HEK293 (cell line): ENCODE results near the gene GNB1L.

ENCODE experiments used
- CTCF ChIA-PET: fragments of 350-600 bp; formaldehyde crosslinking; extraction: SDS; loops from one replicate; lab custom pipeline; 2021; ENCODE audit warnings: antibody characterized with exemption; lab: Yijun Ruan, JAX
- POLR2A ChIA-PET: fragments of 300-600 bp; formaldehyde crosslinking; extraction: SDS; loops from one replicate; lab custom pipeline; 2020; ENCODE audit warnings: antibody characterized with exemption, inconsistent platforms; lab: Yijun Ruan, JAX
- H3K27ac ChIP-seq: fragments of 200-500 bp; sonication (Bioruptor generic); 2 replicates; pipeline ENCODE4 v1.5.1; 2014; ENCODE audit warnings: low read depth, low read length, control low read depth, inconsistent platforms; ENCODE audit errors: extremely low read depth
- H3K36me3 ChIP-seq, 2 experiments: fragments of 200-500 bp in 1 of 2; sonication (Bioruptor generic) in 1 of 2; 1 replicate in 1 of 2; 2 replicates in 1 of 2; pipeline ENCODE4 v1.5.1; 2014 to 2017; ENCODE audit warnings: inconsistent platforms in 2 of 2, low read length in 2 of 2; ENCODE audit not compliant: control insufficient read depth in 2 of 2, insufficient read depth in 1 of 2
- H3K4me1 ChIP-seq: fragments of 200-500 bp; sonication (Bioruptor generic); 2 replicates; pipeline ENCODE4 v1.5.1; 2014; ENCODE audit warnings: mild to moderate bottlenecking, low read length, inconsistent platforms; ENCODE audit not compliant: control insufficient read depth, insufficient read depth
- H3K4me3 ChIP-seq: 2 replicates; pipeline ENCODE4 v1.5.1; 2011; ENCODE audit warnings: low read depth, mild to moderate bottlenecking, control low read depth, low read length, moderate library complexity
- H3K9me3 ChIP-seq: fragments of 200-500 bp; sonication (Bioruptor generic); 2 replicates; pipeline ENCODE4 v1.5.1; 2014; ENCODE audit warnings: low read depth, low read length, inconsistent platforms; ENCODE audit not compliant: control insufficient read depth, insufficient read depth
- BCL11A ChIP-seq: fragments of 450-650 bp; formaldehyde crosslinking; IDR thresholded peaks from 2 replicates; pipeline ENCODE4 v1.5.1; 2016; ENCODE audit warnings: low read depth, missing biosample characterization, missing genetic modification characterization
- HOXC10 ChIP-seq: sonication (generic); formaldehyde crosslinking; IDR thresholded peaks from 2 replicates; pipeline ENCODE4 v1.8.1; 2023; ENCODE audit warnings: mild to moderate bottlenecking, missing genetic modification reagents
- KLF9 ChIP-seq: fragments of 450-650 bp; formaldehyde crosslinking; IDR thresholded peaks from 2 replicates; pipeline ENCODE4 v1.5.1; 2016; ENCODE audit warnings: missing biosample characterization, missing genetic modification characterization, low read depth
- SALL2 ChIP-seq: fragments of 450-650 bp; formaldehyde crosslinking; IDR thresholded peaks from 2 replicates; pipeline ENCODE4 v1.5.0; 2017; ENCODE audit warnings: missing biosample characterization, mild to moderate bottlenecking, missing genetic modification characterization, borderline replicate concordance
- TCF7L2 ChIP-seq: IDR thresholded peaks from 2 replicates; pipeline ENCODE4 v1.6.1; 2011; ENCODE audit warnings: low read depth, mild to moderate bottlenecking, inconsistent platforms, low read length, moderate library complexity, borderline replicate concordance
- ZBTB7A ChIP-seq: fragments of 450-650 bp; formaldehyde crosslinking; IDR thresholded peaks from 2 replicates; pipeline ENCODE4 v1.5.1; 2016; ENCODE audit warnings: low read depth, missing biosample characterization, missing genetic modification characterization
- ZNF10 ChIP-seq: fragments of 450-650 bp; formaldehyde crosslinking; IDR thresholded peaks from 2 replicates; pipeline ENCODE4 v1.5.1; 2017; ENCODE audit warnings: missing biosample characterization, missing genetic modification characterization
- ZNF140 ChIP-seq: fragments of 450-650 bp; formaldehyde crosslinking; IDR thresholded peaks from 2 replicates; pipeline ENCODE4 v1.5.1; 2016; ENCODE audit warnings: missing biosample characterization, missing genetic modification characterization
- ZNF266 ChIP-seq: fragments of 450-650 bp; formaldehyde crosslinking; IDR thresholded peaks from 2 replicates; pipeline ENCODE4 v1.5.1; 2016; ENCODE audit warnings: missing biosample characterization, missing genetic modification characterization, low read depth
- ZNF302 ChIP-seq: fragments of 450-650 bp; formaldehyde crosslinking; IDR thresholded peaks from 2 replicates; pipeline ENCODE4 v1.5.1; 2016; ENCODE audit warnings: missing biosample characterization, missing genetic modification characterization, low read depth
- ZNF335 ChIP-seq: fragments of 450-650 bp; formaldehyde crosslinking; conservative IDR thresholded peaks from 2 replicates; pipeline ENCODE4 v1.5.1; 2016; ENCODE audit warnings: missing biosample characterization, missing genetic modification characterization
- ZNF350 ChIP-seq: fragments of 450-650 bp; formaldehyde crosslinking; IDR thresholded peaks from 2 replicates; pipeline ENCODE4 v1.5.0; 2017; ENCODE audit warnings: missing biosample characterization, mild to moderate bottlenecking, missing genetic modification characterization
- ZNF366 ChIP-seq: fragments of 450-650 bp; formaldehyde crosslinking; conservative IDR thresholded peaks from 2 replicates; pipeline ENCODE4 v1.5.1; 2016; ENCODE audit warnings: missing biosample characterization, missing genetic modification characterization
- ZNF416 ChIP-seq: fragments of 450-650 bp; formaldehyde crosslinking; IDR thresholded peaks from 2 replicates; pipeline ENCODE4 v1.5.1; 2016; ENCODE audit warnings: missing biosample characterization, missing genetic modification characterization
- ZNF423 ChIP-seq: fragments of 450-650 bp; formaldehyde crosslinking; IDR thresholded peaks from 2 replicates; pipeline ENCODE4 v1.5.1; 2016; ENCODE audit warnings: missing biosample characterization, missing genetic modification characterization
- ZNF561 ChIP-seq: fragments of 450-650 bp; IDR thresholded peaks from 2 replicates; pipeline ENCODE4 v1.5.1; 2018; ENCODE audit warnings: missing biosample characterization, missing genetic modification characterization, borderline replicate concordance
- ZNF776 ChIP-seq: fragments of 450-650 bp; formaldehyde crosslinking; IDR thresholded peaks from 2 replicates; pipeline ENCODE4 v1.5.0; 2017; ENCODE audit warnings: missing biosample characterization, missing genetic modification characterization, borderline replicate concordance
- ZNF777 ChIP-seq: fragments of 450-650 bp; formaldehyde crosslinking; IDR thresholded peaks from 2 replicates; pipeline ENCODE4 v1.5.1; 2017; ENCODE audit warnings: missing biosample characterization, missing genetic modification characterization, borderline replicate concordance
- TF ChIP-seq, protein P1 (sequence below): fragments of 450-650 bp; formaldehyde crosslinking; IDR thresholded peaks from 2 replicates; pipeline ENCODE4 v1.5.1; 2016; ENCODE audit warnings: missing biosample characterization, missing genetic modification characterization, borderline replicate concordance
- TF ChIP-seq, protein P2 (sequence below): fragments of 450-650 bp; formaldehyde crosslinking; IDR thresholded peaks from 2 replicates; pipeline ENCODE4 v1.5.1; 2016; ENCODE audit warnings: missing biosample characterization, missing genetic modification characterization
- TF ChIP-seq, protein P3 (sequence below): fragments of 450-650 bp; formaldehyde crosslinking; IDR thresholded peaks from 2 replicates; pipeline ENCODE4 v1.5.1; 2016; ENCODE audit warnings: missing biosample characterization, missing genetic modification characterization
- TF ChIP-seq, protein P4 (sequence below): fragments of 450-650 bp; formaldehyde crosslinking; IDR thresholded peaks from 2 replicates; pipeline ENCODE4 v1.5.1; 2017; ENCODE audit warnings: missing biosample characterization, missing genetic modification characterization

The GNB1L gene

DNA sequence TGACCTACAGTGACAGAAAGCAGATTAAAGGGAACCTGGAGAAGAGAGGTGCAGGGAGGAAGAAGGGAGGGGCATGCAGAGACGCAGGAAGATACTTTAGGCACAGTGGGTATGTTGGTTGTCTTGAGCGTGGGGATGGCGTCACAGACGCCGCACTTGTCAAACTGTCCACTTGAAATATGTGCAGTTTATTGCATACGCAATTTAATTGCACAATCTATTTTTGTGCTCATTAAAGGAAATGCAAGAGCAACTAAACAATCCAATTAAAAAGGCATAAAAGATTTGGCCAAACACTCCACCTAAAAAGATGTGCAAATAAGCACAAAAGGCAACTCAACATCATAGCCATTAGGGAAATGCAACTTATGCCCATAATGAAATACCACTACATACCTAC lies 16.8 kb downstream of the GNB1L start:
- peaks cover 5% of the 10 kb centered on the region; the same call in 1 of the 2 replicates for H3K4me1 ChIP-seq
- POLR2A ChIA-PET: no interaction called here
- CTCF ChIA-PET: interaction anchor here (1.4 kb wide), 1 partner anchor 107 kb away, joined by 3 read pairs; no protein-coding TSS in a partner anchor

DNA sequence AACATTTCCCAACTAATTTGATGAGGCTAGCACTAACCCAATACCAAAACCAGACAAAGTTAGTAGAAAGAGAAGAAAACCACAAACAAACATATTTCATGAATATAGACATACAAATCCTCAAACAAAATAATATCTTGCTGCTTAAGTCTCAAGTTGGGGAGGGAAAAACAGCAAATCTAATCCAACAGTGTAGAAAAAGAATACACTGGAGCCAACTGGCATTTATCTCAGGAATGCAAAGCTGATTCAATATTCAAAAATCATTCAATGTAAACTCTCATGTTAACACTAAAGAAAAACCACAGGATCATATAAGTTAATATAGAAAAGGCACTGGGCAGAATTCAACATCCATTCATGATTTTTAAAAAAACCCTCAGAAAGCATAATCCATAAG lies 18.2 kb downstream of the GNB1L start:
- H3K4me1 ChIP-seq: 0 out of 2 replicates have a peak, but pooled peaks cover 3% of the 10 kb centered on the region
- H3K27ac ChIP-seq: no peak overlapping the region
- ChIA-PET POLR2A (no interaction called here), CTCF (interaction anchor here (0.6 to 1.4 kb wide), 5 partner anchors 19 to 678 kb away, joined by 3 to 5 read pairs (median 3); no protein-coding TSS in a partner anchor)
- H3K36me3 ChIP-seq: no peaks in the 10 kb centered on the region
- no peaks in the 10 kb centered on the region for H3K9me3 ChIP-seq
- no peak overlapping the region for H3K4me3 ChIP-seq
- TF ChIP-seq ZNF302 (tag by site-specific recombination) (no peak), TCF7L2 (no peak), ZNF561 (tag by site-specific recombination) (no peak), BCL11A (tag by site-specific recombination) (no peak), ZBTB7A (tag by site-specific recombination) (no peak), ZNF335 (no peak), ZNF266 (tag by site-specific recombination) (no peak), ZNF416 (no peak), ZNF423 (tag by site-specific recombination) (no peak), ZNF140 (tag by site-specific recombination) (no peak), ZNF776 (no peak), ZNF350 (tag by site-specific recombination) (no peak), ZNF10 (tag by site-specific recombination) (no peak)
- TF ChIP-seq, protein P1, sequence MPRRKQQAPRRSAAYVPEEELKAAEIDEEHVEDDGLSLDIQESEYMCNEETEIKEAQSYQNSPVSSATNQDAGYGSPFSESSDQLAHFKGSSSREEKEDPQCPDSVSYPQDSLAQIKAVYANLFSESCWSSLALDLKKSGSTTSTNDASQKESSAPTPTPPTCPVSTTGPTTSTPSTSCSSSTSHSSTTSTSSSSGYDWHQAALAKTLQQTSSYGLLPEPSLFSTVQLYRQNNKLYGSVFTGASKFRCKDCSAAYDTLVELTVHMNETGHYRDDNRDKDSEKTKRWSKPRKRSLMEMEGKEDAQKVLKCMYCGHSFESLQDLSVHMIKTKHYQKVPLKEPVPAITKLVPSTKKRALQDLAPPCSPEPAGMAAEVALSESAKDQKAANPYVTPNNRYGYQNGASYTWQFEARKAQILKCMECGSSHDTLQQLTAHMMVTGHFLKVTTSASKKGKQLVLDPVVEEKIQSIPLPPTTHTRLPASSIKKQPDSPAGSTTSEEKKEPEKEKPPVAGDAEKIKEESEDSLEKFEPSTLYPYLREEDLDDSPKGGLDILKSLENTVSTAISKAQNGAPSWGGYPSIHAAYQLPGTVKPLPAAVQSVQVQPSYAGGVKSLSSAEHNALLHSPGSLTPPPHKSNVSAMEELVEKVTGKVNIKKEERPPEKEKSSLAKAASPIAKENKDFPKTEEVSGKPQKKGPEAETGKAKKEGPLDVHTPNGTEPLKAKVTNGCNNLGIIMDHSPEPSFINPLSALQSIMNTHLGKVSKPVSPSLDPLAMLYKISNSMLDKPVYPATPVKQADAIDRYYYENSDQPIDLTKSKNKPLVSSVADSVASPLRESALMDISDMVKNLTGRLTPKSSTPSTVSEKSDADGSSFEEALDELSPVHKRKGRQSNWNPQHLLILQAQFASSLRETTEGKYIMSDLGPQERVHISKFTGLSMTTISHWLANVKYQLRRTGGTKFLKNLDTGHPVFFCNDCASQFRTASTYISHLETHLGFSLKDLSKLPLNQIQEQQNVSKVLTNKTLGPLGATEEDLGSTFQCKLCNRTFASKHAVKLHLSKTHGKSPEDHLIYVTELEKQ (tag by site-specific recombination): no peak
- TF ChIP-seq, protein P2, sequence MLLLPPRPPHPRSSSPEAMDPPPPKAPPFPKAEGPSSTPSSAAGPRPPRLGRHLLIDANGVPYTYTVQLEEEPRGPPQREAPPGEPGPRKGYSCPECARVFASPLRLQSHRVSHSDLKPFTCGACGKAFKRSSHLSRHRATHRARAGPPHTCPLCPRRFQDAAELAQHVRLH (tag by site-specific recombination): no peak
- TF ChIP-seq, all 188 proteins: peak for 0

More for the DNA sequence above, 16.8 kb downstream of the GNB1L start:
- Histone ChIP-seq H3K36me3 (no peaks in the 10 kb centered on the region), H3K9me3 (no peaks in the 10 kb centered on the region), H3K27ac (no peak overlapping the region), H3K4me3 (no peak overlapping the region)
- 0 out of 2 replicates have a peak, but pooled peaks have one; percentile 23 for TF ChIP-seq ZNF366
- no peak for TF ChIP-seq ZNF777 (tag by site-specific recombination)

DNA sequence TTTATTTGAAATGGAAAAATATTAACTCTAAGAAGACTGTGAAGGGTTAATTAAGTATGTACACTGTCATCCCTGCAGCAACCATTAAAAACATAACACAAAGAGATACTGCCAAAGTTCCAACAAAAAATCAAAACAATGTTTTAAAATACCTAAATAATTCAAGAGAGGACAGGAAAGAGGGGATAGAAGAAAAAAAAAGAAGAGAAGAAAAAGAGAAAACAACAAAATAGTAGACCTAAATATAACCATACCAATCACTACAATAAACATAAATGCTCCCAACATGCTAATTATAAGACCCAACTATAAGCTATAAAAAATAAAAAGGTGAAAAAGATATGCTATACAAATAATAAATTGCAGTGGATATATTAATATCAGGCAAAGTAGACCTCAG lies 20.1 kb downstream of the GNB1L start:
- ChIA-PET CTCF (interaction anchor here (1.0 to 1.2 kb wide), 2 partner anchors 14 to 104 kb away, joined by 4 to 7 read pairs; no protein-coding TSS in a partner anchor), POLR2A (interaction anchor here (0.6 kb wide), 1 partner anchor 205 kb away, joined by 3 read pairs; no protein-coding TSS in a partner anchor)
- Histone ChIP-seq H3K4me1 (no peaks in the 10 kb centered on the region), H3K9me3 (no peaks in the 10 kb centered on the region), H3K36me3 (no peaks in the 10 kb centered on the region), H3K4me3 (no peak overlapping the region), H3K27ac (no peak overlapping the region)
- TF ChIP-seq HOXC10 (CRISPR knock-in tag) (no peak), ZNF416 (no peak), KLF9 (tag by site-specific recombination) (no peak), SALL2 (no peak)
- TF ChIP-seq, protein P3, sequence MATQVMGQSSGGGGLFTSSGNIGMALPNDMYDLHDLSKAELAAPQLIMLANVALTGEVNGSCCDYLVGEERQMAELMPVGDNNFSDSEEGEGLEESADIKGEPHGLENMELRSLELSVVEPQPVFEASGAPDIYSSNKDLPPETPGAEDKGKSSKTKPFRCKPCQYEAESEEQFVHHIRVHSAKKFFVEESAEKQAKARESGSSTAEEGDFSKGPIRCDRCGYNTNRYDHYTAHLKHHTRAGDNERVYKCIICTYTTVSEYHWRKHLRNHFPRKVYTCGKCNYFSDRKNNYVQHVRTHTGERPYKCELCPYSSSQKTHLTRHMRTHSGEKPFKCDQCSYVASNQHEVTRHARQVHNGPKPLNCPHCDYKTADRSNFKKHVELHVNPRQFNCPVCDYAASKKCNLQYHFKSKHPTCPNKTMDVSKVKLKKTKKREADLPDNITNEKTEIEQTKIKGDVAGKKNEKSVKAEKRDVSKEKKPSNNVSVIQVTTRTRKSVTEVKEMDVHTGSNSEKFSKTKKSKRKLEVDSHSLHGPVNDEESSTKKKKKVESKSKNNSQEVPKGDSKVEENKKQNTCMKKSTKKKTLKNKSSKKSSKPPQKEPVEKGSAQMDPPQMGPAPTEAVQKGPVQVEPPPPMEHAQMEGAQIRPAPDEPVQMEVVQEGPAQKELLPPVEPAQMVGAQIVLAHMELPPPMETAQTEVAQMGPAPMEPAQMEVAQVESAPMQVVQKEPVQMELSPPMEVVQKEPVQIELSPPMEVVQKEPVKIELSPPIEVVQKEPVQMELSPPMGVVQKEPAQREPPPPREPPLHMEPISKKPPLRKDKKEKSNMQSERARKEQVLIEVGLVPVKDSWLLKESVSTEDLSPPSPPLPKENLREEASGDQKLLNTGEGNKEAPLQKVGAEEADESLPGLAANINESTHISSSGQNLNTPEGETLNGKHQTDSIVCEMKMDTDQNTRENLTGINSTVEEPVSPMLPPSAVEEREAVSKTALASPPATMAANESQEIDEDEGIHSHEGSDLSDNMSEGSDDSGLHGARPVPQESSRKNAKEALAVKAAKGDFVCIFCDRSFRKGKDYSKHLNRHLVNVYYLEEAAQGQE: no peak
- TF ChIP-seq, protein P4, sequence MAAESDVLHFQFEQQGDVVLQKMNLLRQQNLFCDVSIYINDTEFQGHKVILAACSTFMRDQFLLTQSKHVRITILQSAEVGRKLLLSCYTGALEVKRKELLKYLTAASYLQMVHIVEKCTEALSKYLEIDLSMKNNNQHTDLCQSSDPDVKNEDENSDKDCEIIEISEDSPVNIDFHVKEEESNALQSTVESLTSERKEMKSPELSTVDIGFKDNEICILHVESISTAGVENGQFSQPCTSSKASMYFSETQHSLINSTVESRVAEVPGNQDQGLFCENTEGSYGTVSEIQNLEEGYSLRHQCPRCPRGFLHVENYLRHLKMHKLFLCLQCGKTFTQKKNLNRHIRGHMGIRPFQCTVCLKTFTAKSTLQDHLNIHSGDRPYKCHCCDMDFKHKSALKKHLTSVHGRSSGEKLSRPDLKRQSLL (tag by site-specific recombination): no peak
